H1 (cell line): Measurements from ENCODE around the gene HOXD4. TPM values are rescaled to one million over a fixed set of nuclear protein-coding genes. Genes with fewer than 3 reads are reported as not detected.
A peak's percentile ranks its signal among the peaks of the same experiment; 100 is the strongest.

Experiments used
- CTCF ChIA-PET: fragments of 300-600 bp; sonication (Branson Sonifier 250); formaldehyde crosslinking; loops from one replicate; lab custom pipeline; 2021; ENCODE audit not compliant: partially characterized antibody; lab: Charles Lee
- POLR2A ChIA-PET: fragments of 300-600 bp; sonication (Branson Sonifier 250); formaldehyde crosslinking; loops from one replicate; lab custom pipeline; 2021; ENCODE audit warnings: inconsistent platforms; ENCODE audit not compliant: partially characterized antibody; lab: Charles Lee
- DNase-seq, 2 experiments: peaks; one replicate each; pipeline versions ENCODE4 v3.0.0 to v3.0.0-alpha.2; 2010 to 2022; ENCODE audit warnings: low spot score in 2 of 2, low read depth in 1 of 2, mixed read lengths in 1 of 2
- FAIRE-seq: peaks from 2 replicates; lab custom pipeline; 2011; peaks lifted over from hg19 to GRCh38; lab: Jason Lieb, UNC
- H2AFZ ChIP-seq: 2 replicates; pipeline ENCODE4 v1.8.1; 2012; ENCODE audit warnings: low read length, inconsistent platforms
- H2AK5ac ChIP-seq: 2 replicates; pipeline ENCODE4 v1.6.1; 2013; ENCODE audit warnings: low read depth, low read length
- H2BK120ac ChIP-seq: replicated peaks from 2 replicates; pipeline ENCODE3; 2013; ENCODE audit warnings: low read depth, low read length, inconsistent platforms
- H2BK12ac ChIP-seq: 2 replicates; pipeline ENCODE4 v1.6.1; 2013; ENCODE audit warnings: low read depth, low read length
- H2BK15ac ChIP-seq: 2 replicates; pipeline ENCODE4 v1.6.1; 2013; ENCODE audit warnings: low read length
- H2BK20ac ChIP-seq: 2 replicates; pipeline ENCODE4 v1.6.1; 2013; ENCODE audit warnings: low read length
- H2BK5ac ChIP-seq: 2 replicates; pipeline ENCODE4 v1.6.1; 2013; ENCODE audit warnings: low read depth, low read length
- H3K14ac ChIP-seq: 2 replicates; pipeline ENCODE4 v1.6.1; 2013; ENCODE audit warnings: inconsistent platforms; ENCODE audit not compliant: insufficient read length
- H3K18ac ChIP-seq: 2 replicates; pipeline ENCODE4 v1.6.1; 2013; ENCODE audit warnings: low read length; ENCODE audit errors: extremely low read depth
- H3K23ac ChIP-seq: 2 replicates; pipeline ENCODE4 v1.6.1; 2013; ENCODE audit warnings: inconsistent platforms; ENCODE audit not compliant: insufficient read length
- H3K23me2 ChIP-seq: 2 replicates; pipeline ENCODE4 v1.6.1; 2013; ENCODE audit warnings: low read depth, low read length
- H3K27ac ChIP-seq: 2 replicates; pipeline ENCODE4 v1.6.1; 2011; ENCODE audit warnings: low read depth, low read length, inconsistent platforms
- H3K27me3 ChIP-seq, 4 experiments: replicated peaks in 1 of 4; 1 replicate in 1 of 4; 2 replicates in 3 of 4; pipeline versions ENCODE4 v1.6.1 to v1.8.1; 2011 to 2013; ENCODE audit warnings: low read length in 3 of 4, mild to moderate bottlenecking in 3 of 4, inconsistent platforms in 2 of 4, mixed read lengths in 2 of 4, moderate library complexity in 1 of 4; ENCODE audit not compliant: control insufficient read depth in 3 of 4, insufficient read depth in 3 of 4; ENCODE audit errors: extremely low read depth in 1 of 4
- H3K36me3 ChIP-seq, 4 experiments: 2 replicates each; pipeline versions ENCODE4 v1.6.1 to v1.8.1; 2011 to 2013; ENCODE audit warnings: mild to moderate bottlenecking in 4 of 4, low read length in 3 of 4, moderate library complexity in 2 of 4, control low read depth in 1 of 4, inconsistent platforms in 1 of 4; ENCODE audit not compliant: insufficient read depth in 4 of 4, control insufficient read depth in 2 of 4
- H3K4ac ChIP-seq: replicated peaks from 2 replicates; pipeline ENCODE3; 2013; ENCODE audit warnings: low read length, low read depth, mixed read lengths, inconsistent platforms; ENCODE audit not compliant: insufficient read length
- H3K4me1 ChIP-seq, 4 experiments: replicated peaks in 1 of 4; 1 replicate in 1 of 4; 2 replicates in 3 of 4; pipeline versions ENCODE4 v1.6.1 to v1.8.1; 2011 to 2013; ENCODE audit warnings: low read length in 3 of 4, inconsistent platforms in 2 of 4, mixed read lengths in 1 of 4; ENCODE audit not compliant: insufficient read depth in 4 of 4, control insufficient read depth in 3 of 4
- H3K4me2 ChIP-seq, 2 experiments: 2 replicates each; pipeline versions ENCODE4 v1.6.1 to v1.8.1; 2011 to 2013; ENCODE audit warnings: low read depth in 2 of 2, low read length in 2 of 2, control low read depth in 1 of 2, inconsistent platforms in 1 of 2, mild to moderate bottlenecking in 1 of 2; ENCODE audit not compliant: insufficient read depth in 1 of 2
- H3K4me3 ChIP-seq, 4 experiments: fragments of 200-600, 300-600 bp in 1 of 4; sonication (generic), shearing (Covaris generic), sonication (Bioruptor Twin) in 1 of 4; 2 replicates each; pipeline versions ENCODE4 v1.5.1 to v1.8.1; 2011 to 2016; ENCODE audit warnings: low read length in 4 of 4, low read depth in 3 of 4, control low read depth in 2 of 4, inconsistent platforms in 2 of 4, mild to moderate bottlenecking in 2 of 4, mixed read lengths in 1 of 4, moderate library complexity in 1 of 4; ENCODE audit not compliant: insufficient read depth in 2 of 4; ENCODE audit errors: extremely low read depth in 1 of 4
- H3K56ac ChIP-seq: replicated peaks from 2 replicates; pipeline ENCODE3; 2013; ENCODE audit warnings: low read depth, mild to moderate bottlenecking, mixed read lengths, low read length, inconsistent platforms; ENCODE audit not compliant: insufficient read length
- H3K79me1 ChIP-seq: 2 replicates; pipeline ENCODE4 v1.6.1; 2013; ENCODE audit warnings: low read depth, low read length, control low read depth
- H3K79me2 ChIP-seq, 2 experiments: 2 replicates each; pipeline versions ENCODE4 v1.6.1 to v1.8.1; 2012 to 2013; ENCODE audit warnings: low read length in 2 of 2, mild to moderate bottlenecking in 2 of 2, inconsistent platforms in 1 of 2; ENCODE audit not compliant: insufficient read depth in 2 of 2, control insufficient read depth in 1 of 2
- H3K9ac ChIP-seq, 4 experiments: replicated peaks in 1 of 4; 1 replicate in 1 of 4; 2 replicates in 3 of 4; pipeline versions ENCODE4 v1.6.1 to v1.8.1; 2011 to 2013; ENCODE audit warnings: low read depth in 3 of 4, low read length in 3 of 4, control low read depth in 2 of 4, mild to moderate bottlenecking in 2 of 4, moderate library complexity in 2 of 4, inconsistent platforms in 1 of 4; ENCODE audit errors: extremely low read depth in 1 of 4
- H3K9me3 ChIP-seq, 2 experiments: 2 replicates each; pipeline versions ENCODE4 v1.6.1 to v1.8.1; 2012 to 2013; ENCODE audit warnings: mild to moderate bottlenecking in 2 of 2, moderate library complexity in 2 of 2, control low read depth in 1 of 2, inconsistent platforms in 1 of 2, low read depth in 1 of 2, low read length in 1 of 2, mixed read lengths in 1 of 2; ENCODE audit not compliant: insufficient read depth in 2 of 2
- H4K20me1 ChIP-seq, 2 experiments: replicated peaks in 1 of 2; 2 replicates each; pipeline versions ENCODE3 to v1.8.1; 2011 to 2013; ENCODE audit warnings: inconsistent platforms in 2 of 2, low read length in 2 of 2, mild to moderate bottlenecking in 1 of 2; ENCODE audit not compliant: insufficient read depth in 2 of 2, control insufficient read depth in 1 of 2
- H4K5ac ChIP-seq: 2 replicates; pipeline ENCODE4 v1.6.1; 2013; ENCODE audit warnings: low read length, low read depth, mixed read lengths, inconsistent platforms; ENCODE audit not compliant: insufficient read length
- H4K8ac ChIP-seq: 2 replicates; pipeline ENCODE4 v1.8.0; 2013; ENCODE audit warnings: mild to moderate bottlenecking, moderate library complexity, low read length, inconsistent platforms; ENCODE audit not compliant: insufficient read depth; ENCODE audit errors: extremely low read depth
- H4K91ac ChIP-seq: replicated peaks from 2 replicates; pipeline ENCODE3; 2013; ENCODE audit warnings: low read length, mixed read lengths, inconsistent platforms; ENCODE audit not compliant: insufficient read length
- CTBP2 ChIP-seq: IDR thresholded peaks from 2 replicates; pipeline ENCODE4 v1.7.0; 2011; ENCODE audit warnings: borderline replicate concordance, mild to moderate bottlenecking, moderate library complexity, mixed read lengths, low read length; ENCODE audit not compliant: insufficient read depth, insufficient read length
- KDM1A ChIP-seq: fragments of 200-600, 300-600 bp; sonication (generic); IDR thresholded peaks from 2 replicates; pipeline ENCODE4 v1.7.1; 2016; ENCODE audit warnings: mild to moderate bottlenecking, low read length, borderline replicate concordance
- RNF2 ChIP-seq: fragments of 200-900, 300-1000 bp; sonication (generic); IDR thresholded peaks from 2 replicates; pipeline ENCODE4 v1.7.1; 2016; ENCODE audit warnings: borderline replicate concordance, low read depth, mild to moderate bottlenecking, antibody characterized with exemption, low read length; ENCODE audit not compliant: poor library complexity, severe bottlenecking; ENCODE audit errors: missing control alignments
- WGBS, 2 experiments: shearing (Covaris generic) in 1 of 2; methylation state at CpG; one replicate each; pipeline versions ENCODE4 v1.1.6 to v1.1.7; 2013 to 2015; ENCODE audit warnings: low lambda C conversion rate in 2 of 2, mixed read lengths in 2 of 2, inconsistent platforms in 1 of 2, low coverage in 1 of 2, missing lambda C conversion rate in 1 of 2; ENCODE audit not compliant: insufficient replicate concordance in 2 of 2, insufficient coverage in 1 of 2, insufficient read length in 1 of 2; ENCODE audit errors: extremely low coverage in 1 of 2, missing lambda C conversion rate in 1 of 2; 5-methylcytosine and 5-hydroxymethylcytosine counted together
- polyA plus RNA-seq, 7 experiments: library from polyadenylated mRNA; depleted of rRNA in 3 of 7; stranded (reverse) in 5 of 7; unstranded in 2 of 7; fragments of >200 nt in 5 of 7; fragments of 200-250 nt in 2 of 7; gene quantifications; 1 replicate in 5 of 7; 2 replicates in 1 of 7; 4 replicates in 1 of 7; pipeline versions ENCODE4 v1.2.1 to v1.2.3, GENCODE V29; 2011 to 2013; ENCODE audit warnings: missing spikeins in 2 of 7, mixed read lengths in 2 of 7
- total RNA-seq: library from RNA; stranded (reverse); fragmentation: NEBNext Ultra II Directional; extraction: Animal tissue kit (Norgen Biotek cat#: 25700); gene quantifications from 2 replicates; pipeline ENCODE4 v1.2.1, GENCODE V29; 2021

HOXD4 gene
- total and polyA plus RNA-seq, 2 of the 8 experiments (the other 6 are each of a cell fraction or from before 2014, with no cell fraction given), result not detected

DNA sequence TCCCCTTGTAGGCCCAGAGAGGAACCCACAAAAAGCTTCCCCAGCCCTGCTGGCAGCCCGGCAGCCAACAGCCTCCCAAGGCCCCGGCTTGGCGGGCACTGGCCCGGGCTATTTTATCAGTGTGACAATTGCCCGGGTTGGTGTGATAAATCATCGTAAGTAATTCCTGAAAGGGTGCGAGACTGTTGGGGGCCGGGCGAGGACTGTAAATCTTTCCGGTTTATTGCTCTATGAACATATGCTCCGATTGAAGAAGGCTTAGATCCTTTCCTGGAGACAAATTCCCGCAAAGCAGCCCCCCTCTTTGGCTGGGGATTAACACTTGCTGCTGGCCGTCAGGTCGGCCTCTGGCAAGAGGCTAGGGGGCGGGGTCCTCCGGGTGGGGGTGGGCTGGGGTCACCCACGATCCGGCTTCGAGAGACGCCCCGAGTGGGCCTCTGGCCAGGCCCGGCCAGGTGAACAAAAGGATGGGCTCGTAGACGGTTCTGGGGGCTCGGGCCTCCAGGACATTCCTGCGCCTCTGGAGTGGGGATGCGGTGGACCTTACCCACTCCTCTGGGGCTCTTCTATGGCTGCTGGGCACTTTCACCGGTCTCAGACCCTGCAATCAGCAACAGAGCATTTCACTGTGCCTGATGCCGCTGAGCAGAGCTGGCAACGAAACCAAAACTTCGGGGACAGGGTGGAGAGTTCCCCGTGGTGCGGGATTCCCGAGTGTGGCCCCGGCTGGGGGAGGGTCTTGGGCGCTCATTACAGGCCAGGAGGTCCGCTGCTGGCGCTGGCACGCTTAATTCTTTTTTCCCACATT lies 7.7 kb downstream of the HOXD4 start:
- H3K36me3 ChIP-seq, result peaks cover 0 to 10% (median 0%) of the 10 kb centered on the region in 4 experiments; a peak in 1 of 8 replicates
- WGBS, 2 experiments, result 13% methylated on average over 29 of the region's 39 CpGs; no CpG with 5 or more reads in 1 of the 2 experiments
- no peaks in the 10 kb centered on the region for H3K9me3 ChIP-seq
- TF ChIP-seq CTBP2, result peak; percentile 55
- TF ChIP-seq RNF2, result peak; percentile 90
- no peak for TF ChIP-seq KDM1A
- H3K23me2 ChIP-seq, result no peaks in the 10 kb centered on the region
- FAIRE-seq (no peak), DNase-seq (no peak)
- H3K9ac ChIP-seq, result no peak overlapping the region
- no peak overlapping the region for H2AFZ ChIP-seq
- no peak overlapping the region for H4K91ac ChIP-seq
- no peak overlapping the region for H2BK5ac ChIP-seq
- no peak overlapping the region; the same call in 1 of the 2 replicates for H3K18ac ChIP-seq
- H3K79me2 ChIP-seq, result no peaks in the 10 kb centered on the region
- no peak overlapping the region for H2BK120ac ChIP-seq
- peaks cover 32 to 42% of the 10 kb centered on the region in 2 experiments for H4K20me1 ChIP-seq
- H3K4me2 ChIP-seq, result peak overlapping the region in 1 of 2 experiments; percentile 39; a peak in 1 of 4 replicates
- no peak overlapping the region for H3K27ac ChIP-seq
- ChIA-PET POLR2A (interaction anchor here (0.9 to 1.2 kb wide), 3 partner anchors 14 to 30 kb away, joined by 3 read pairs; partner anchors contain the start of gene HOXD1), CTCF (interaction anchor here (0.6 to 3.6 kb wide), 10 partner anchors 12 to 1038 kb away, joined by 3 to 26 read pairs (median 4); no protein-coding TSS in a partner anchor)
- no peak overlapping the region for H4K5ac ChIP-seq
- H3K79me1 ChIP-seq, result no peaks in the 10 kb centered on the region
- H3K27me3 ChIP-seq, result peaks cover 98 to 100% (median 100%) of the 10 kb centered on the region in 4 experiments
- H3K23ac ChIP-seq, result no peak overlapping the region
- no peak overlapping the region for H3K56ac ChIP-seq
- H3K4me3 ChIP-seq, result no peak overlapping the region
- H2BK20ac ChIP-seq, result no peak overlapping the region
- no peak overlapping the region for H2BK15ac ChIP-seq
- H3K14ac ChIP-seq, result no peak overlapping the region
- H4K8ac ChIP-seq, result no peak overlapping the region
- no peak overlapping the region for H3K4ac ChIP-seq
- peaks cover 0 to 8% (median 5%) of the 10 kb centered on the region in 4 experiments; a peak in 5 of 7 replicates for H3K4me1 ChIP-seq
- H2BK12ac ChIP-seq, result no peak overlapping the region
- peak overlapping the region; percentile 65; the same call in 1 of the 2 replicates for H2AK5ac ChIP-seq
